WERI-Rb-1 (cell line): Measurements from ENCODE around the gene PFDN6.

ENCODE experiments used
- DNase-seq: peaks from one replicate; pipeline ENCODE4 v3.0.0-alpha.2; 2020
- H3K27ac ChIP-seq: fragments of 250-450 bp; sonication (Bioruptor Pico); 2 replicates; pipeline ENCODE4 v1.5.1; 2020; ENCODE audit warnings: mild to moderate bottlenecking, moderate library complexity
- H3K27me3 ChIP-seq: fragments of 250-450 bp; sonication (Bioruptor Pico); 2 replicates; pipeline ENCODE4 v1.5.1; 2021; ENCODE audit warnings: mild to moderate bottlenecking, low read depth, moderate library complexity; ENCODE audit not compliant: insufficient read depth, severe bottlenecking
- H3K36me3 ChIP-seq: fragments of 250-450 bp; sonication (Bioruptor Pico); 2 replicates; pipeline ENCODE4 v1.5.1; 2020; ENCODE audit warnings: mild to moderate bottlenecking, moderate library complexity
- H3K4me3 ChIP-seq: 2 replicates; pipeline ENCODE4 v1.5.1; 2011; ENCODE audit warnings: low read depth, mild to moderate bottlenecking, control low read depth, low read length
- H3K9me3 ChIP-seq: fragments of 250-450 bp; sonication (Bioruptor Pico); 2 replicates; pipeline ENCODE4 v1.5.1; 2021; ENCODE audit warnings: mild to moderate bottlenecking, moderate library complexity; ENCODE audit not compliant: severe bottlenecking
- TF ChIP-seq, protein P1 (sequence below): IDR thresholded peaks from 2 replicates; pipeline ENCODE4 v1.5.1; 2011; ENCODE audit warnings: low read depth, mild to moderate bottlenecking, control low read depth, inconsistent platforms, low read length

The PFDN6 gene

DNA sequence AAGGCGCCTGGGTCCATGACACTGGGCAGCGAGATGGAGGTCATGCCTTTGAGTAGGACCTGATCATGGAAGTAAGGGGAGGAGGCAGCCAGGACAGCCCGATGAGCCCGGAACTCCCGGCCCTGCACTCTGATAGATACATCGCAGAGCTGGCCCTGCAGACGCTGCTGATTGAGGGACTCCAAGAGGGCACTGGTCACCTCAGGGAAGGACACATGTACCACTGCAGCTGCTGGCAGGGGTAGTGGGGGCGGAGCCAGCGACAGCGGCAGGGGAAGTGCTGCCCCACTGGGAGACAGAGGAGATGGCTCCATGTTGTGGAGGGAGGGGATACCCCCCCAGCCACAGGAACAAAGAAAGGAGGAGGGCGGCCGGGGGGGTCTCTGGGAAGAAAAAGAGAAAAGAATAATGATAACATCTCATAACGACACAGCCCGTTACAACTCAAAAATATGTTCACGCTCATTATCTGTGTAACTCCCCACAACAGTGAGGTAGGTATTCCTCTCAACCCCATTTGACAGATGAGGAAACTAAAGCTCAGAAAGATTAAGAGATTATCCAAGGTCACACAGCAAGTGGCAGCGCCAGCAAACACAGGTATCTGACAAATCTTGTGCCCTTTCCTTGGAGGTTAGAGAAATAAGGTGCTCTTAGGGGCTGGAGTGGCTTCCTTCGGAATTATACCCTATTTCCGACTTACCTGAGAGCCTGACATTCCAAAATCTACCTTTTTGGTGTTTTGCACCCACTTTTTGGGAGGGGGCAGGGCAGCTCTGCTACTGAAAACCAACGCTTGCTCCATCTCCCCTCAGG, 27.4 kb downstream of the PFDN6 start:
- H3K9me3 ChIP-seq, result no peaks in the 10 kb centered on the region
- H3K4me3 ChIP-seq, result peak overlapping the region; percentile 25
- DNase-seq, result no peak
- peaks cover 42% of the 10 kb centered on the region for H3K36me3 ChIP-seq
- TF ChIP-seq, protein P1, sequence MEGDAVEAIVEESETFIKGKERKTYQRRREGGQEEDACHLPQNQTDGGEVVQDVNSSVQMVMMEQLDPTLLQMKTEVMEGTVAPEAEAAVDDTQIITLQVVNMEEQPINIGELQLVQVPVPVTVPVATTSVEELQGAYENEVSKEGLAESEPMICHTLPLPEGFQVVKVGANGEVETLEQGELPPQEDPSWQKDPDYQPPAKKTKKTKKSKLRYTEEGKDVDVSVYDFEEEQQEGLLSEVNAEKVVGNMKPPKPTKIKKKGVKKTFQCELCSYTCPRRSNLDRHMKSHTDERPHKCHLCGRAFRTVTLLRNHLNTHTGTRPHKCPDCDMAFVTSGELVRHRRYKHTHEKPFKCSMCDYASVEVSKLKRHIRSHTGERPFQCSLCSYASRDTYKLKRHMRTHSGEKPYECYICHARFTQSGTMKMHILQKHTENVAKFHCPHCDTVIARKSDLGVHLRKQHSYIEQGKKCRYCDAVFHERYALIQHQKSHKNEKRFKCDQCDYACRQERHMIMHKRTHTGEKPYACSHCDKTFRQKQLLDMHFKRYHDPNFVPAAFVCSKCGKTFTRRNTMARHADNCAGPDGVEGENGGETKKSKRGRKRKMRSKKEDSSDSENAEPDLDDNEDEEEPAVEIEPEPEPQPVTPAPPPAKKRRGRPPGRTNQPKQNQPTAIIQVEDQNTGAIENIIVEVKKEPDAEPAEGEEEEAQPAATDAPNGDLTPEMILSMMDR, result no peak
- H3K27me3 ChIP-seq, result no peaks in the 10 kb centered on the region
- H3K27ac ChIP-seq, result no peak overlapping the region

DNA sequence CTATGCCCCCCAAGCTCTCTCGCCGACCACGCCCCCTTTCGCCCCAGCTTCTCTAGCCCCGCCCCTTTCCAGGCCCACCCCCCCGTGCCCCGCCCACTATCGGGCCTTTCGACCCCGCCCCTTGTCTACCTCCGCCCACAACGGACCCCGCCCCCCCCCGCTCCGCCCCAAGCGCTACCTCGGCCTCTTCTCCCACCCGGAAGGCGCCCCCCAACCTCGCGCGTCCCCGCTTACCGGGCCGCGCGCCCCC, 27.9 kb downstream of the PFDN6 start:
- H3K27ac ChIP-seq, result no peak overlapping the region
- TF ChIP-seq, protein P1, result no peak
- DNase-seq, result no peak

DNA sequence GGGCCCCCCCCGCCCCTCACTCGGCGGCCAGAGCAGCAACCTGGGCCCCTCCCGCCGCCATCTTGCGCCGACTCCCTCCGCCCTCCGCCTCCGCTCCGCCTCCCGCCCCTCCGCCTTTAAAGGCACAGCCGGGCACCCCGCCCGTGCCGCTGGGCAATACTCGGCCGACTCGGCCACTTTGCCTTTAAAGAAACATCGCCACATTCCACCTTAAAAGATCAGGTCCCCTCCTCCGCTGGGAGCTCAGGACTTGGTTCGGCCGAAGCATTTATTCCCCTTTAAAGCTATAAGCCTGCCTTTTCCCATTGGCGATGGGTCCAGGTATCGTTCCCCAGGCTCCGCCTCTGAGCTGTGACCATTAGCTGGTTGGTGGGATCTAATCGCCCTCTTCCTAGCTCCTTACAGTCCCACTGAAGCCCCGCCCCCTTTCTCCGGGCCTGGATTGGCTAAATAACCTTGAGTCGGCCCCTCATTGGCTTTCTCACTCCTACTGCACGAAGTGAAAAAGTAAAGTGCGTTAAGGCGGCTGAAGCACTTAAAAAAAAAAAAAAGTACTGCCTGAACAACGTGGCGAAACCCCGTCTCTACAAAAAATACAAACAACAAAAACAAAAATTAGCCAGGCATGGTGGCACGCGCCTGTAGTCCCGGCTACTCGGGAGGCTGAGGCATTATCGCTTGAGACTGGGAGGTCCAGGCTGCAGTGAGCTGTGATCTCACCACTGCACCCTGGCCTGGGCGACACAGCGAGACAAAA, 28.4 kb downstream of the PFDN6 start, which contains the start of gene ZBTB22:
Gene ZBTB22, minus strand, starts transcription at position 76 of the 757 bp plus-strand sequence. CDS start 828 bp downstream, outside the sequence.
- no peaks in the 10 kb centered on the region for H3K27me3 ChIP-seq
- peaks cover 46% of the 10 kb centered on the region for H3K36me3 ChIP-seq
- DNase-seq, result peak; percentile 100
- peak within 1 kb of the TSS; percentile 70 for H3K4me3 ChIP-seq
- no peaks in the 10 kb centered on the region for H3K9me3 ChIP-seq
- H3K27ac ChIP-seq, result peak within 1 kb of the TSS; percentile 73
- TF ChIP-seq, protein P1, result no peak

More for the DNA sequence above, 27.9 kb downstream of the PFDN6 start:
- Histone ChIP-seq H3K27me3 (no peaks in the 10 kb centered on the region), H3K36me3 (peaks cover 46% of the 10 kb centered on the region), H3K9me3 (no peaks in the 10 kb centered on the region), H3K4me3 (peak overlapping the region; percentile 70)

DNA sequence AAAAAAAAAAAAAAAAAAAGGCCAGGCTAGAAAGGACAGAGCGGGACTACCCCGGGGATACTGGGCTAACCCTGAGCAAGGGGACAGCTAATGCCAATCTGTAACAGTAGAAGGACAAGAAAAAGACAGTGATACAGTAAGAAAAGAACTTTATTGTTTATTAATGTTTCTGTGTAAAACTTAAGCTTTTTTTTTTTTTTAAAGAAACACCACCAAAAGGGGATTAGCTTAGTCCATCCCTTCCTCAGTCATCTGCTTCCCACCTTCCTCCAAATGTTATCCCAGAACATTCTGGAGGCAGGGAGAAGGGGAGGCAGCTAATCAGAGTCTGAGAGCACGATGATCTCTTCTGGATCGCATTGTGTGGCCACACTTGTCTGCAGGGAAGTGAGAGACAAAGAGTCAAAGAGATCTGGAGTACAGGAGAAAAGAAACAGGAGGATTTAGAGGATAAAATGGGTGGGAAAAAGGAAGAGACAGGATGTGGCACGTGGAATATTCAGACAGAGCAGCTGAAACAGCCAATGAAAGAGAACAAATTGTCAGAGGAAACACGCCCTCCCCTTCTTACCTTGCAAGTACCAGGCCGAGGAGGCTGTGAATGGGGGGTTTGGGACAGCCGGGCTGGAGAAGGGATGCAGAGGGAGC, 29.1 kb downstream of the PFDN6 start:
- TF ChIP-seq, protein P1, result no peak
- Histone ChIP-seq H3K27me3 (no peaks in the 10 kb centered on the region), H3K4me3 (peak overlapping the region; percentile 70), H3K9me3 (no peaks in the 10 kb centered on the region), H3K36me3 (peaks cover 46% of the 10 kb centered on the region), H3K27ac (peak overlapping the region; percentile 73)
- no peak for DNase-seq

DNA sequence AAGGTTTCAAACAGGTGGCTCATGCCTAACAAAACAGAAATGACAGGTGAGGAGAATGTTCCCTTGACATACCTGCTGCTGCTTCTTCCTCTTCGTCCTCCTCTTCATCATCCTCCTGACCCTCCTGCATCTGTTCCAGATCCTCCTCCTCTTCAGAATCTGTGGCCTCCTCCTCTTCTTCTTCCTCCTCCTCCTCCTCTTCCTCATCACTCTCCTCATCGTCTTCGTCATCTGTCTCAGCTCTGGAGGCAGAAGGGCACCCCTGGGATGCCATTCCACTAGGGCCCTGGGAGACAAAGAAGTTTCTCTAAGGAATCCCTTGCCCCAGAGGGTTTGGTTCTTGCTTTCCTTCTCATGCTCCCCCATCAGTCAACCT, 30.5 kb downstream of the PFDN6 start:
- H3K9me3 ChIP-seq, result no peaks in the 10 kb centered on the region
- H3K27ac ChIP-seq, result no peak overlapping the region
- peaks cover 46% of the 10 kb centered on the region for H3K36me3 ChIP-seq
- H3K4me3 ChIP-seq, result no peak overlapping the region
- no peak for DNase-seq
- H3K27me3 ChIP-seq, result no peaks in the 10 kb centered on the region
- TF ChIP-seq, protein P1, result no peak
